Endothelial cell of umbilical vein (primary cell): ENCODE measurements around the gene GCNT2. TPM values are rescaled to one million over a fixed set of nuclear protein-coding genes. Genes with fewer than 3 reads are reported as not detected.

ENCODE experiments used
- BruUV-seq: library from RNA; stranded (reverse); fragments of 400-500 nt; replicated peaks from 2 replicates; lab custom pipeline; 2021; lab: Mats Ljungman, UMichigan
- CTCF ChIA-PET: fragments of 300-600, 350-600 bp; sonication (Branson Sonifier 250); formaldehyde crosslinking; loops from one replicate; lab custom pipeline; 2021; ENCODE audit warnings: antibody characterized with exemption, inconsistent platforms; lab: Charles Lee
- POLR2A ChIA-PET: fragments of 300-600, 350-600 bp; sonication (Branson Sonifier 250); formaldehyde crosslinking; loops from one replicate; lab custom pipeline; 2021; ENCODE audit warnings: antibody characterized with exemption, inconsistent platforms; lab: Charles Lee
- DNase-seq: peaks from one replicate; pipeline ENCODE4 v3.0.0-alpha.2; 2011; ENCODE audit warnings: low read depth, low spot score
- FAIRE-seq: peaks from 2 replicates; lab custom pipeline; 2011; peaks lifted over from hg19 to GRCh38; lab: Jason Lieb, UNC
- H2AFZ ChIP-seq: 2 replicates; pipeline ENCODE4 v1.6.0; 2012; ENCODE audit warnings: low read depth, low read length, control low read depth, inconsistent platforms
- H3K27ac ChIP-seq: 2 replicates; pipeline ENCODE4 v1.5.1; 2011; ENCODE audit warnings: low read depth, mild to moderate bottlenecking, control low read depth, low read length, moderate library complexity; ENCODE audit not compliant: insufficient read depth
- H3K27me3 ChIP-seq, 2 experiments: 2 replicates each; pipeline versions ENCODE4 v1.6.0 to v1.6.1; 2011; ENCODE audit warnings: low read length in 2 of 2, mixed read lengths in 1 of 2; ENCODE audit not compliant: control insufficient read depth in 2 of 2, insufficient read depth in 2 of 2
- H3K36me3 ChIP-seq, 2 experiments: 2 replicates in 1 of 2; 3 replicates in 1 of 2; pipeline ENCODE4 v1.5.1; 2011; ENCODE audit warnings: low read length in 2 of 2, mild to moderate bottlenecking in 1 of 2, moderate library complexity in 1 of 2; ENCODE audit not compliant: control insufficient read depth in 2 of 2, insufficient read depth in 2 of 2; ENCODE audit errors: extremely low read depth in 1 of 2
- H3K4me1 ChIP-seq: 3 replicates; pipeline ENCODE4 v1.5.1; 2011; ENCODE audit warnings: mild to moderate bottlenecking, low read length; ENCODE audit not compliant: control insufficient read depth, insufficient read depth; ENCODE audit errors: extremely low read depth
- H3K4me2 ChIP-seq: 2 replicates; pipeline ENCODE4 v1.6.1; 2011; ENCODE audit warnings: low read length, control low read depth, mixed read lengths; ENCODE audit not compliant: insufficient read depth
- H3K4me3 ChIP-seq, 3 experiments: fragments of 200-600 bp in 1 of 3; sonication (generic), shearing (Covaris generic) in 1 of 3; replicated peaks in 1 of 3; 2 replicates each; pipeline ENCODE4 v1.5.1; 2011 to 2016; ENCODE audit warnings: control low read depth in 3 of 3, low read length in 3 of 3, mild to moderate bottlenecking in 2 of 3, inconsistent platforms in 1 of 3, low read depth in 1 of 3, moderate library complexity in 1 of 3; ENCODE audit not compliant: insufficient read depth in 1 of 3
- H3K79me2 ChIP-seq: 2 replicates; pipeline ENCODE4 v1.6.0; 2012; ENCODE audit warnings: low read length, inconsistent platforms; ENCODE audit not compliant: control insufficient read depth, insufficient read depth
- H3K9ac ChIP-seq: replicated peaks from 2 replicates; pipeline ENCODE3; 2011; ENCODE audit warnings: low read length, control low read depth; ENCODE audit not compliant: insufficient read depth; ENCODE audit errors: extremely low read depth
- H3K9me1 ChIP-seq: replicated peaks from 3 replicates; pipeline ENCODE4 v1.6.0; 2011; ENCODE audit warnings: mild to moderate bottlenecking, low read length; ENCODE audit not compliant: control insufficient read depth, insufficient read depth; ENCODE audit errors: extremely low read depth
- H3K9me3 ChIP-seq: replicated peaks from 2 replicates; pipeline ENCODE4 v1.5.1; 2012; ENCODE audit warnings: low read length, inconsistent platforms; ENCODE audit not compliant: control insufficient read depth, insufficient read depth
- H4K20me1 ChIP-seq: replicated peaks from 2 replicates; pipeline ENCODE3; 2011; ENCODE audit warnings: mild to moderate bottlenecking, low read length; ENCODE audit not compliant: control insufficient read depth, insufficient read depth; ENCODE audit errors: extremely low read depth
- CTCF ChIP-seq, 2 donors: IDR thresholded peaks; 1 replicate in 1 of 2; 2 replicates in 1 of 2; pipeline ENCODE4 v1.5.1; 2011; ENCODE audit warnings: low read length in 2 of 2, mild to moderate bottlenecking in 2 of 2, moderate library complexity in 2 of 2, control low read depth in 1 of 2, inconsistent platforms in 1 of 2, low read depth in 1 of 2; ENCODE audit not compliant: insufficient read depth in 1 of 2; ENCODE audit errors: extremely low read depth in 1 of 2
- EZH2 ChIP-seq: IDR thresholded peaks from 2 replicates; pipeline ENCODE4 v1.6.1; 2012; ENCODE audit warnings: borderline replicate concordance, low read depth, mild to moderate bottlenecking, moderate library complexity, low read length, inconsistent platforms; ENCODE audit not compliant: severe bottlenecking
- FOS ChIP-seq: IDR thresholded peaks from 2 replicates; pipeline ENCODE4 v1.6.1; 2011; ENCODE audit warnings: mild to moderate bottlenecking, low read length, moderate library complexity, borderline replicate concordance; ENCODE audit not compliant: insufficient read depth
- GATA2 ChIP-seq: IDR thresholded peaks from 2 replicates; pipeline ENCODE4 v1.7.0; 2011; ENCODE audit warnings: low read depth, mild to moderate bottlenecking, moderate library complexity, mixed read lengths, low read length; ENCODE audit not compliant: insufficient read length, insufficient read depth
- JUN ChIP-seq: IDR thresholded peaks from 2 replicates; pipeline ENCODE4 v1.6.1; 2011; ENCODE audit warnings: borderline replicate concordance, low read depth; ENCODE audit not compliant: insufficient read length, insufficient read depth
- MAX ChIP-seq: IDR thresholded peaks from 2 replicates; pipeline ENCODE4 v1.6.1; 2011; ENCODE audit not compliant: insufficient read depth, insufficient read length
- MYC ChIP-seq: IDR thresholded peaks from one replicate; pipeline ENCODE4 v1.6.1; 2011; ENCODE audit warnings: mild to moderate bottlenecking, low read depth, low read length
- POLR2A ChIP-seq: IDR thresholded peaks from 2 replicates; pipeline ENCODE4 v1.6.1; 2012; ENCODE audit warnings: low read depth, mild to moderate bottlenecking, control low read depth, low read length
- POLR2AphosphoS5 ChIP-seq: IDR thresholded peaks from 2 replicates; pipeline ENCODE4 v1.6.1; 2012; ENCODE audit warnings: low read depth, mild to moderate bottlenecking, control low read depth, low read length, moderate library complexity; ENCODE audit not compliant: insufficient read depth
- dilution Hi-C: fragments of 300-500 bp; cut with MboI; formaldehyde crosslinking; loops from one replicate; pipeline ENCODE4 v1.15.0; 2019; ENCODE audit warnings: low sequenced_read_pairs; ENCODE audit not compliant: extremely low pct_ligation_motif_present
- intact Hi-C: fragments of 100-400 bp; cut with micrococcal nuclease; formaldehyde crosslinking; loops from one replicate; pipeline ENCODE4 v1.10.0; 2022
- polyA plus RNA-seq, 4 experiments: library from polyadenylated mRNA; depleted of rRNA in 3 of 4; stranded (reverse) in 3 of 4; unstranded in 1 of 4; fragments of >200 nt; gene quantifications; 2 replicates each; pipeline versions ENCODE4 v1.2.1 to v1.2.3, GENCODE V29; 2011 to 2012; ENCODE audit warnings: missing spikeins in 1 of 4
- total RNA-seq: library from RNA; stranded (reverse); gene quantifications from 2 replicates; pipeline ENCODE4 v1.2.3, GENCODE V29; 2021

Gene GCNT2
- total and polyA plus RNA-seq, 2 donors (not counting 3 experiments of a cell fraction or from before 2014, with no cell fraction given) = 3.8 to 10.9 TPM

GRCh38 chr6:10481101-10481500 is 40.0 kb upstream of the GCNT2 start:
- FAIRE-seq = no peak
- intact Hi-C loops (no loop called here), dilution Hi-C loops (no loop called here)
- Histone ChIP-seq H3K9ac (no peak overlapping the region), H3K9me1 (no peaks in the 10 kb centered on the region), H3K4me2 (no peak overlapping the region), H3K4me1 (no peaks in the 10 kb centered on the region), H3K27me3 (peaks cover 0 to 3% of the 10 kb centered on the region in 2 experiments), H4K20me1 (no peaks in the 10 kb centered on the region), H2AFZ (no peak overlapping the region), H3K79me2 (no peaks in the 10 kb centered on the region), H3K9me3 (no peaks in the 10 kb centered on the region), H3K4me3 (no peak overlapping the region), H3K36me3 (no peaks in the 10 kb centered on the region), H3K27ac (no peak overlapping the region)
- TF ChIP-seq MAX = no peak
- TF ChIP-seq EZH2 = no peak
- TF ChIP-seq POLR2A = no peak
- TF ChIP-seq CTCF (IDR thresholded peaks at IDR 0.05; ENCODE audit: extremely low read depth in 1 of 2, insufficient read depth in 1 of 2, low read depth in 1 of 2, low read length in 2 of 2) = no peak
- TF ChIP-seq MYC = no peak
- no peak for TF ChIP-seq JUN
- no peak for TF ChIP-seq GATA2
- TF ChIP-seq POLR2AphosphoS5 = no peak
- TF ChIP-seq FOS = no peak
- CTCF ChIA-PET = interaction anchor here (1.1 to 5.5 kb wide), 6 partner anchors 15 to 589 kb away, joined by 3 to 178 read pairs (median 8); no protein-coding TSS in a partner anchor
- BruUV-seq = no TSS peak
- no peak for DNase-seq
- POLR2A ChIA-PET = no interaction called here
